HL-60/S4 (cell line): ENCODE results near the gene UPK3BL2.
"Not testable (repeated sequence)": the region's sequence is repeated elsewhere in the genome, so short reads cannot be mapped to it uniquely, and the experiment has no call there.

Experiments
- in situ Hi-C: fragments of 300-500 bp; cut with MboI; formaldehyde crosslinking; loops from 2 replicates; pipeline ENCODE4 v1.14.3; 2022; ENCODE audit warnings: low sequenced_read_pairs

UPK3BL2 gene

GRCh38 chr7:102494473-102495149 is 48.9 kb downstream of the UPK3BL2 start:
- in situ Hi-C loops, result not testable (repeated sequence)

DNA sequence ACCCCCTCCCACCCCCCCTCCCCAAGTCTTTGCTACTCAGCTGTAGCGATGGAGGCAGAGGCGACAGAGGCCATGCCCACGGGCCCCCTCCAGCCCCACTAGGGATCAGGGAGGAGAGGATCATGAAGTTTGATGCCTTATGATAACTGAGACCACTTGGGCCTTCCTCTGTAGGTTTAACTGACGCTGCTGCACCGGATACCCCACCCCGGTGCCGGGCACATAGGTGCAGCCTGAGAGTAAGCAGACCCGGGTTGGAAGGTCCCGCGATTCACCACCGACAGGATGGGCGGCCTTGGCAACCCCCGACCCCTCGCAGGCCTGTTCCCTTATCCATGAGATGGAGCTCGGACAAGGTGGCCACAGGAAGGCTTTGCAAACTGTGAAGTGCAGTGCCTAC is 49.5 kb downstream of the UPK3BL2 start:
- in situ Hi-C loops, result not testable (repeated sequence)

GRCh38 chr7:102493220-102493935 is 50.1 kb downstream of the UPK3BL2 start:
- in situ Hi-C loops, result not testable (repeated sequence)

DNA sequence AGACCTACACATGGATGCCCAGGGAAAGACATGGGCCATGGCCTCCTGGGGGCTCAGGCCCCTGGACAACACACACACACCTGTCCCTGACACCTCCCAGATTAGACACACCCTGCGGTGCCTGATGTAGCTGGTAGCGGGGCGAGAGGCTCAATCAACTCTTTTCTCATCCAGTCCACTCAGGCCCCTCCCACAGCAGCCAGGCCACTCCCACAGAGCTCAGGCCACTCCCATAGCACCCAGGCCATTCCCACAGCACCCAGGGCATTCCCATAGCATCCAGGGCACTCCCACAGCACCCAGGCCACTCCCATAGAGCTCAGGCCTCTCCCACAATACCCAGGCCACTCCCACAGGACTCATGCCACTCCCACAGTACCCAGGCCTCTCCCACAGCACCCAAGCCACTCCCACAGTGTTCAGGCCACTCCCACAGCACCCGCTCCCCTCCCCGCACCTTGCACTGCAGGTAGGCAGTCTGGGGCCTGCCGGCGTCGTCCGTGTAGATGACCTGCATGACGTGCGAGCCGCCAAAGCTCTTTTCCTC is 52.9 kb downstream of the UPK3BL2 start:
- in situ Hi-C loops, result not testable (repeated sequence)
